Measurements from ENCODE around the gene RAB3IP.

The RAB3IP gene

DNA sequence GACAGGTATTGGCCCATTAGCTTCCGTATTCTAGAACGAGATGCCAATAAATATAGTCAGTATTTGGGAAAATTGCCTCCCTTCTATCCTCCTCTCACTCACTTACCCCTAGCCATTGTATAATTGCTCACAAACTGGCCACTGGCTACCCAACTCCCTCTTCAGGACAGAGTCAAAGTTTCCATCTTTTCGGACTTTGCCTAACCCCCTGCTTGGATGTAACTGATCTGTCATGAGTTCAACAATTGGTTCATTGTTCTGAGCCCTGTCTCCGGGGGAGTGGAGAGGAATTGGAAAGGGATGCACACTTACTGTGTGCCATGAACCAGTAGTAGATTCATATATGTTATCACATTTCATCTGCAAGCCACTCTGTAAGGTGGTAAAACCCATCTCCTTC, 98.5 kb downstream of the RAB3IP start:
- no peaks in the 10 kb centered on the region for H3F3A ChIP-seq (ENCODE audit: insufficient read depth, low read length)
- H3K9ac ChIP-seq (ENCODE audit: low read length), result no peak overlapping the region
- no peaks in the 10 kb centered on the region for H3K9me3 ChIP-seq (replicated peaks; ENCODE audit: insufficient read depth, low read length)
- no peak overlapping the region for H3K27ac ChIP-seq (ENCODE audit: low read length)
- H3K4me1 ChIP-seq (ENCODE audit: low read length), result no peaks in the 10 kb centered on the region
- no peak overlapping the region for H3K4me3 ChIP-seq (ENCODE audit: low read length)
- H3K4me2 ChIP-seq (ENCODE audit: low read depth, low read length), result no peak overlapping the region
- DNase-seq, result no peak
- H4K20me1 ChIP-seq (ENCODE audit: insufficient read depth, low read length), result no peaks in the 10 kb centered on the region
- no peaks in the 10 kb centered on the region for H3K9me2 ChIP-seq (replicated peaks; ENCODE audit: insufficient read depth, low read length)
- H3K79me2 ChIP-seq (ENCODE audit: low read length), result no peaks in the 10 kb centered on the region
- TF ChIP-seq EZH2phosphoT487 (IDR thresholded peaks at IDR 0.05; ENCODE audit: low read length), result no peak
- TF ChIP-seq EZH2 (optimal IDR thresholded peaks at IDR 0.05; ENCODE audit: low read depth, low read length), result no peak
- TF ChIP-seq CTCF (IDR thresholded peaks at IDR 0.05; ENCODE audit: low read length), result no peak
- H3K27me3 ChIP-seq (replicated peaks; ENCODE audit: insufficient read depth, low read length), result no peaks in the 10 kb centered on the region
- no peaks in the 10 kb centered on the region for H3K36me3 ChIP-seq (replicated peaks; ENCODE audit: insufficient read depth, low read length)
- no peak overlapping the region for H2AFZ ChIP-seq (ENCODE audit: low read length)

DNA sequence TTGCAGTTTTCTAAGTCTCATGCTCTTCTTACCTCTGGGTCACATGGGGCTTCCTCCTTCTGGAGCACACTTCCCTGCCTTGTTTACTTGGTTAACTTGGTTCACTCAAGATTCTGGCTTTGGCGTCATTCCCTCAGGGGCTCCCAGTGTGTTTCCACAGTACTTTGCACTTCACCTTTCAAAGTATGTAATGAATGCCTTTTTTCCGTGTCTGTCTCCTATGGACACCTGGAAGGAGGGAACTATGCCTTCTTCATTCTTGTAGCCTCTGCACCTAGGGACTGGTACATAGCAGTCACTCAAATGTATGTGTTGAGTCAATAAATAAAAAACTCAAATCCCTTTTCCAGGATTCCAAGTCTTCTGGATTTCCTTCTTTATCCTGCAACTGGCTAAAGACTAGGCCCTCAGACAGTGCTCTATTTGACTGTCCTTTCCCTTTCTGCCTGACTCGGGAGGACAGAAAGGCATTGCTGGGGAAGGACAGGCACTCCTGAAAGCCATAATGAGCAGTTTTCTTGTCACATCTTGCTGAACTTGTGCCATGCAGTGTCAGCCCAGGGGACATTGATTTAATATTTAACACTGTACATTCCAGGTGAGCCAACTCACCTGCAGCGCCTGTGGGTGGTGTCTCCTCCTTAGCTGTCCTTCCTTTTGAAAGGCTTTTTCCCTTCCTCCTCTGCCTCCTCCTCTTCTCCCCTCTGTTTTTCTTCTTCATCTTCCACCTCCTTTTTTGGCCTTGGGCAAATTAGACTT, 99.2 kb downstream of the RAB3IP start:
- Histone ChIP-seq H3F3A (ENCODE audit: insufficient read depth, low read length) (no peaks in the 10 kb centered on the region), H3K9me2 (replicated peaks; ENCODE audit: insufficient read depth, low read length) (no peaks in the 10 kb centered on the region), H3K79me2 (ENCODE audit: low read length) (no peaks in the 10 kb centered on the region), H3K9ac (ENCODE audit: low read length) (no peak overlapping the region), H3K36me3 (replicated peaks; ENCODE audit: insufficient read depth, low read length) (no peaks in the 10 kb centered on the region), H3K27me3 (replicated peaks; ENCODE audit: insufficient read depth, low read length) (no peaks in the 10 kb centered on the region), H3K9me3 (replicated peaks; ENCODE audit: insufficient read depth, low read length) (no peaks in the 10 kb centered on the region), H4K20me1 (ENCODE audit: insufficient read depth, low read length) (no peaks in the 10 kb centered on the region), H3K4me3 (ENCODE audit: low read length) (no peak overlapping the region), H3K4me1 (ENCODE audit: low read length) (no peaks in the 10 kb centered on the region), H3K27ac (ENCODE audit: low read length) (no peak overlapping the region), H3K4me2 (ENCODE audit: low read depth, low read length) (no peak overlapping the region), H2AFZ (ENCODE audit: low read length) (no peak overlapping the region)
- no peak for DNase-seq
- TF ChIP-seq EZH2phosphoT487 (IDR thresholded peaks at IDR 0.05; ENCODE audit: low read length), result no peak
- no peak for TF ChIP-seq EZH2 (optimal IDR thresholded peaks at IDR 0.05; ENCODE audit: low read depth, low read length)
- no peak for TF ChIP-seq CTCF (IDR thresholded peaks at IDR 0.05; ENCODE audit: low read length)

DNA sequence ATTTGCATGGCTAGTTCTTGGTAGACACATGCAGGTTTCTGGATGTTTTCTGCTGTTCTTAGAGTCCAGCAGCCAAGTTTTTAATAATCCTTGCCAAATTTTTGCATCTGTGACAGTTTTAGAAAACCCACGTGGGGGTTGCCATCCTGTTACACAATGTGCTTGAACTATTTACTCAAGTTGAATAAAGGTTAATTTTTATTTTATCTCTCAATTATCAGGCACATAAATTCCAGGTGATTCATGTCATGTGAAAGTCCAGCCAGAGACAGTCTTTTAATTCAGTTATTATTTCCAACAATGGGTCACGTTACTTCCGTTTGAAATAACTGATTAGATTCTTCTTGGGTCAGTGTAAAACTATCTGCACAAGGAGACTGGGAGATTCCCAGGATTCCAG, 102.1 kb downstream of the RAB3IP start:
- no peak overlapping the region for H2AFZ ChIP-seq (ENCODE audit: low read length)
- no peaks in the 10 kb centered on the region for H3F3A ChIP-seq (ENCODE audit: insufficient read depth, low read length)
- H3K4me3 ChIP-seq (ENCODE audit: low read length), result no peak overlapping the region
- no peaks in the 10 kb centered on the region for H3K79me2 ChIP-seq (ENCODE audit: low read length)
- H3K27ac ChIP-seq (ENCODE audit: low read length), result no peak overlapping the region
- H3K36me3 ChIP-seq (replicated peaks; ENCODE audit: insufficient read depth, low read length), result no peaks in the 10 kb centered on the region
- H4K20me1 ChIP-seq (ENCODE audit: insufficient read depth, low read length), result no peaks in the 10 kb centered on the region
- H3K4me1 ChIP-seq (ENCODE audit: low read length), result no peaks in the 10 kb centered on the region
- H3K9me3 ChIP-seq (replicated peaks; ENCODE audit: insufficient read depth, low read length), result no peaks in the 10 kb centered on the region
- H3K4me2 ChIP-seq (ENCODE audit: low read depth, low read length), result no peak overlapping the region
- no peaks in the 10 kb centered on the region for H3K27me3 ChIP-seq (replicated peaks; ENCODE audit: insufficient read depth, low read length)
- no peak for DNase-seq
- H3K9me2 ChIP-seq (replicated peaks; ENCODE audit: insufficient read depth, low read length), result no peaks in the 10 kb centered on the region
- no peak overlapping the region for H3K9ac ChIP-seq (ENCODE audit: low read length)
- TF ChIP-seq EZH2phosphoT487 (IDR thresholded peaks at IDR 0.05; ENCODE audit: low read length) (no peak), EZH2 (optimal IDR thresholded peaks at IDR 0.05; ENCODE audit: low read depth, low read length) (no peak), CTCF (IDR thresholded peaks at IDR 0.05; ENCODE audit: low read length) (no peak)

All from MM.1S (cell line).